IMR-90 (cell line): ENCODE results near the gene YPEL3. TPM values are rescaled to one million over a fixed set of nuclear protein-coding genes. Genes with fewer than 3 reads are reported as not detected.

Experiments
- ATAC-seq: fragments of 200-7000 bp; cut with Tn5 transposase; 2 replicates; pipeline ENCODE4 v1.9.1; 2020; ENCODE audit warnings: low read depth, mild to moderate bottlenecking, moderate library complexity
- BruUV-seq: library from RNA; stranded (reverse); fragments of 400-500 nt; replicated peaks from 2 replicates; lab custom pipeline; 2021; lab: Mats Ljungman, UMichigan
- CTCF ChIA-PET: fragments of 300-600 bp; formaldehyde crosslinking; extraction: SDS; loops from one replicate; lab custom pipeline; 2021; ENCODE audit warnings: antibody characterized with exemption; lab: Yijun Ruan, JAX
- POLR2A ChIA-PET: fragments of 300-600 bp; sonication (Branson Sonifier 250); formaldehyde crosslinking; loops from one replicate; lab custom pipeline; 2022; ENCODE audit warnings: antibody characterized with exemption; ENCODE audit not compliant: unreplicated experiment; lab: Charles Lee
- DNase-seq: peaks from one replicate; pipeline ENCODE4 v3.0.0; 2013
- H2AFZ ChIP-seq: replicated peaks from 2 replicates; pipeline ENCODE3; 2013; ENCODE audit warnings: low read length, mild to moderate bottlenecking; ENCODE audit not compliant: poor library complexity
- H2AK5ac ChIP-seq: 2 replicates; pipeline ENCODE4 v1.6.1; 2013; ENCODE audit warnings: low read depth, low read length, inconsistent platforms
- H2AK9ac ChIP-seq: replicated peaks from 2 replicates; pipeline ENCODE3; 2013; ENCODE audit warnings: mild to moderate bottlenecking, low read depth, low read length, moderate library complexity; ENCODE audit not compliant: poor library complexity
- H2BK120ac ChIP-seq: 2 replicates; pipeline ENCODE4 v1.6.1; 2013; ENCODE audit warnings: low read depth, low read length, inconsistent platforms
- H2BK15ac ChIP-seq: 3 replicates; pipeline ENCODE4 v1.6.1; 2013; ENCODE audit warnings: low read depth, low read length, inconsistent platforms
- H2BK20ac ChIP-seq: 2 replicates; pipeline ENCODE4 v1.6.1; 2013; ENCODE audit warnings: low read depth, mild to moderate bottlenecking, inconsistent platforms, low read length, moderate library complexity
- H2BK5ac ChIP-seq: 2 replicates; pipeline ENCODE4 v1.6.1; 2013; ENCODE audit warnings: mild to moderate bottlenecking, low read depth, low read length, inconsistent platforms; ENCODE audit not compliant: poor library complexity, severe bottlenecking
- H3K14ac ChIP-seq: replicated peaks from 2 replicates; pipeline ENCODE4 v1.6.1; 2013; ENCODE audit warnings: low read depth, low read length, inconsistent platforms
- H3K18ac ChIP-seq: 2 replicates; pipeline ENCODE4 v1.6.1; 2013; ENCODE audit warnings: low read depth, low read length, control low read depth
- H3K23ac ChIP-seq: 2 replicates; pipeline ENCODE4 v1.6.1; 2013; ENCODE audit warnings: low read depth, low read length, inconsistent platforms
- H3K27ac ChIP-seq: 2 replicates; pipeline ENCODE4 v1.5.1; 2013; ENCODE audit warnings: mild to moderate bottlenecking, control low read depth, low read length; ENCODE audit not compliant: insufficient read depth
- H3K27me3 ChIP-seq: 2 replicates; pipeline ENCODE4 v1.6.1; 2013; ENCODE audit warnings: low read length; ENCODE audit not compliant: control insufficient read depth, insufficient read depth
- H3K36me3 ChIP-seq: 2 replicates; pipeline ENCODE4 v1.6.1; 2013; ENCODE audit warnings: low read length, mixed read lengths; ENCODE audit not compliant: control insufficient read depth, insufficient read depth
- H3K4ac ChIP-seq: 2 replicates; pipeline ENCODE4 v1.6.1; 2013; ENCODE audit warnings: low read depth, low read length, inconsistent platforms
- H3K4me1 ChIP-seq: 2 replicates; pipeline ENCODE4 v1.6.1; 2013; ENCODE audit warnings: low read length, mixed read lengths; ENCODE audit not compliant: control insufficient read depth, insufficient read depth
- H3K4me2 ChIP-seq: 2 replicates; pipeline ENCODE4 v1.6.1; 2013; ENCODE audit warnings: low read depth, mild to moderate bottlenecking, control low read depth, low read length, moderate library complexity
- H3K4me3 ChIP-seq: 2 replicates; pipeline ENCODE4 v1.5.1; 2013; ENCODE audit warnings: low read depth, mild to moderate bottlenecking, control low read depth, low read length, moderate library complexity; ENCODE audit not compliant: insufficient read depth
- H3K56ac ChIP-seq: 2 replicates; pipeline ENCODE4 v1.6.1; 2013; ENCODE audit warnings: low read length, inconsistent platforms; ENCODE audit not compliant: insufficient read depth; ENCODE audit errors: extremely low read depth
- H3K79me1 ChIP-seq, 2 experiments: 2 replicates each; pipeline ENCODE4 v1.6.1; 2013; ENCODE audit warnings: low read length in 2 of 2, inconsistent platforms in 1 of 2, low read depth in 1 of 2
- H3K9ac ChIP-seq: 2 replicates; pipeline ENCODE4 v1.6.1; 2013; ENCODE audit warnings: low read depth, low read length, control low read depth
- H3K9me1 ChIP-seq: 2 replicates; pipeline ENCODE4 v1.6.1; 2013; ENCODE audit warnings: low read length, inconsistent platforms; ENCODE audit not compliant: insufficient read depth
- H3K9me3 ChIP-seq: 2 replicates; pipeline ENCODE4 v1.6.1; 2013; ENCODE audit warnings: low read length; ENCODE audit not compliant: control insufficient read depth, insufficient read depth
- H4K20me1 ChIP-seq: 2 replicates; pipeline ENCODE4 v1.6.1; 2013; ENCODE audit warnings: low read length, inconsistent platforms; ENCODE audit not compliant: insufficient read depth
- H4K5ac ChIP-seq: 2 replicates; pipeline ENCODE4 v1.6.1; 2013; ENCODE audit warnings: mild to moderate bottlenecking, low read depth, low read length, control low read depth
- H4K8ac ChIP-seq, 2 experiments: 2 replicates each; pipeline ENCODE4 v1.6.1; 2013; ENCODE audit warnings: low read depth in 2 of 2, low read length in 2 of 2, control low read depth in 1 of 2, inconsistent platforms in 1 of 2
- H4K91ac ChIP-seq: 2 replicates; pipeline ENCODE4 v1.6.1; 2013; ENCODE audit warnings: low read depth, low read length, inconsistent platforms; ENCODE audit not compliant: insufficient read depth
- CEBPB ChIP-seq: IDR thresholded peaks from 2 replicates; pipeline ENCODE4 v1.6.1; 2012; ENCODE audit warnings: low read depth, low read length, improper control_type of control experiment
- MAZ ChIP-seq: IDR thresholded peaks from 2 replicates; pipeline ENCODE4 v1.6.1; 2012; ENCODE audit warnings: low read depth, mild to moderate bottlenecking, low read length, improper control_type of control experiment, moderate library complexity, borderline replicate concordance
- SMC3 ChIP-seq: fragments of 150-350 bp; IDR thresholded peaks from 2 replicates; pipeline ENCODE4 v1.6.1; 2016; ENCODE audit warnings: low read depth, mild to moderate bottlenecking, antibody characterized with exemption, low read length, moderate library complexity
- WGBS, 2 experiments: methylation state at CpG; one replicate each; pipeline versions ENCODE4 v1.1.5 to v1.1.7; 2013; ENCODE audit warnings: missing lambda C conversion rate in 2 of 2; ENCODE audit not compliant: insufficient read length in 1 of 2; ENCODE audit errors: extremely low coverage in 2 of 2; 5-methylcytosine and 5-hydroxymethylcytosine counted together
- dilution Hi-C: fragments of 300-500 bp; cut with HindIII; formaldehyde crosslinking; loops from one replicate; pipeline ENCODE4 v1.14.3; 2018; ENCODE audit warnings: low sequenced_read_pairs; ENCODE audit not compliant: unreplicated experiment
- in situ Hi-C: fragments of 300-500 bp; cut with MboI; formaldehyde crosslinking; loops from 3 replicates; pipeline ENCODE4 v1.14.3; 2019; ENCODE audit warnings: low sequenced_read_pairs, inconsistent platforms, mixed read lengths
- intact Hi-C: fragments of 100-400 bp; cut with micrococcal nuclease; formaldehyde crosslinking; loops from 2 replicates; pipeline ENCODE4 v1.10.0; 2022
- polyA plus RNA-seq, 3 experiments: library from polyadenylated mRNA; depleted of rRNA; stranded (reverse); fragments of >200 nt; gene quantifications; 2 replicates each; pipeline ENCODE4 v1.2.3, GENCODE V29; 2012; ENCODE audit warnings: low replicate concordance in 1 of 3
- total RNA-seq: library from RNA; depleted of rRNA; stranded (reverse); fragments of >200 nt; gene quantifications from 2 replicates; pipeline ENCODE4 v1.2.3, GENCODE V29; 2012
- TF ChIP-seq, protein P1 (sequence below): fragments of 150-350 bp; IDR thresholded peaks from 2 replicates; pipeline ENCODE4 v1.6.1; 2017; ENCODE audit warnings: mild to moderate bottlenecking, antibody characterized with exemption, low read length, low read depth

Gene YPEL3
- total and polyA plus RNA-seq, 2 of the 4 experiments (the other 2 are of a cell fraction), result 1.1 to 25.6 TPM

- peaks cover 6% of the 10 kb centered on the region for H3K36me3 ChIP-seq
- H3K4me1 ChIP-seq, result peaks cover 13% of the 10 kb centered on the region
- peak overlapping the region; percentile 22 for H2AK5ac ChIP-seq
- no TSS peak for BruUV-seq
- peak overlapping the region; percentile 91 for H3K27ac ChIP-seq
- intact Hi-C loops (loop anchor here (10.0 kb wide), 1 partner anchor 308 kb away; the partner anchor contains the start of gene ZNF771), dilution Hi-C loops (no loop called here), in situ Hi-C loops (loop anchor here (5.0 kb wide), 1 partner anchor 55 kb away; no protein-coding TSS in a partner anchor)
- peak overlapping the region; percentile 77 for H3K4ac ChIP-seq
- 0 out of 2 replicates have a peak overlapping the region, but pooled peaks have one; percentile 72 for H3K9ac ChIP-seq
- H3K4me3 ChIP-seq, result no peak overlapping the region
- no peak overlapping the region for H3K14ac ChIP-seq
- POLR2A ChIA-PET, result no interaction called here
- no peak for ATAC-seq
- H3K4me2 ChIP-seq, result no peak overlapping the region
- H4K8ac ChIP-seq, result peak overlapping the region; percentile 96 to 100
- H3K79me1 ChIP-seq, result peaks cover 0 to 18% of the 10 kb centered on the region in 2 experiments; a peak in 2 of 4 replicates
- TF ChIP-seq SMC3, result no peak
- TF ChIP-seq MAZ, result no peak
- TF ChIP-seq, protein P1, sequence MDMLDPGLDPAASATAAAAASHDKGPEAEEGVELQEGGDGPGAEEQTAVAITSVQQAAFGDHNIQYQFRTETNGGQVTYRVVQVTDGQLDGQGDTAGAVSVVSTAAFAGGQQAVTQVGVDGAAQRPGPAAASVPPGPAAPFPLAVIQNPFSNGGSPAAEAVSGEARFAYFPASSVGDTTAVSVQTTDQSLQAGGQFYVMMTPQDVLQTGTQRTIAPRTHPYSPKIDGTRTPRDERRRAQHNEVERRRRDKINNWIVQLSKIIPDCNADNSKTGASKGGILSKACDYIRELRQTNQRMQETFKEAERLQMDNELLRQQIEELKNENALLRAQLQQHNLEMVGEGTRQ, result no peak
- no peak for TF ChIP-seq CEBPB
- no peak for DNase-seq
- no peak overlapping the region for H3K56ac ChIP-seq
- peak overlapping the region; percentile 76 for H2BK5ac ChIP-seq
- 95% methylated on average over 13 of the region's 18 CpGs; no CpG with 5 or more reads in 1 of the 2 experiments for WGBS, 2 experiments
- CTCF ChIA-PET, result no interaction called here
- peaks cover 11% of the 10 kb centered on the region for H3K9me3 ChIP-seq
- H4K5ac ChIP-seq, result peak overlapping the region; percentile 99
- no peaks in the 10 kb centered on the region for H3K9me1 ChIP-seq
- H2AK9ac ChIP-seq, result peak overlapping the region; percentile 98
- H4K91ac ChIP-seq, result peak overlapping the region; percentile 95
- H3K18ac ChIP-seq, result peak overlapping the region; percentile 73
- peak overlapping the region; percentile 98 for H2AFZ ChIP-seq
- H2BK120ac ChIP-seq, result peak overlapping the region; percentile 61
- H3K23ac ChIP-seq, result peak overlapping the region; percentile 21; the same call in 1 of the 2 replicates
- H4K20me1 ChIP-seq, result no peaks in the 10 kb centered on the region
- H2BK15ac ChIP-seq, result peak overlapping the region; percentile 70; the same call in 1 of the 3 replicates
- peak overlapping the region; percentile 20; the same call in 1 of the 2 replicates for H2BK20ac ChIP-seq
- H3K27me3 ChIP-seq, result no peaks in the 10 kb centered on the region
Observed at GRCh38 chr16:30096862-30097563, 1.0 kb upstream of the YPEL3 start.
